HG03066 (cell line): Measurements from ENCODE around the gene CACNA1C.

ENCODE experiments used
- ATAC-seq: cut with Tn5 transposase; IDR thresholded peaks from one replicate; pipeline ENCODE4 v1.9.1; 2021; ENCODE audit warnings: low read depth; ENCODE audit not compliant: unreplicated experiment

Gene CACNA1C

DNA sequence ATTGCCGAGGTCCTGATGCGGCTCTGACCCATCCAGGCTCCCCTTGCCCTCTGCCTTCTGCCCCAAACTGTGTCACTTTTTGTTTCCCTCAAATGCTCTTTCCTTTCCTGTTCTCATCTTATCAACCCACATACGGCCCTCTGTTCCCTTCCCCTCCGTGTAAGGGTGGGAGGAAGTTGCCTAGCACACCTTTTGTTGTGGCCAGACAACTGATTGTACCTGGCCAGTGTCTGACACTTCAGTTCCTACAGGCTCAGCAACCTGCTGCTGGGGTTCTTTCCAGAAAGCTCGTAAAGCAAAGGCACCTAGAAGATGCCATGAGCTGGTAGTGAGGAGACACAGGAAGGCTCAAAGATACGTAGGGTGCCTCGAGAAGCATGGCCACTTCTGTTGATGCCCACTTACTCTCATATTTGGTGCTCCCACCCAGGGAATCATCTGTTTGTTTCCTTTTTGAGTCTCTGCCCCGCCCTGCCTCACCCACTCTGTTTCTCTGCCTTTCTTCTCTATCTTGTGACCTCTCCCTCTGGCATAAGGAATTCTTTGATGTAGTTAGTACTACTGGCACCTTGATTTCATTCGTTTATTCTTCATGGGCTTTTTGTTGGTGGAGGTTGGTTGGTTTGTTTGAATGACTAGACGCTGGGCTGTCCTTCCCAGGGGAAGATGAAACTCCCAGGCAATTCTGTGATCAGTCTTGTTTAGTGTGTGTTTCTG lies 589.5 kb downstream of the CACNA1C start:
- no peak for ATAC-seq

DNA sequence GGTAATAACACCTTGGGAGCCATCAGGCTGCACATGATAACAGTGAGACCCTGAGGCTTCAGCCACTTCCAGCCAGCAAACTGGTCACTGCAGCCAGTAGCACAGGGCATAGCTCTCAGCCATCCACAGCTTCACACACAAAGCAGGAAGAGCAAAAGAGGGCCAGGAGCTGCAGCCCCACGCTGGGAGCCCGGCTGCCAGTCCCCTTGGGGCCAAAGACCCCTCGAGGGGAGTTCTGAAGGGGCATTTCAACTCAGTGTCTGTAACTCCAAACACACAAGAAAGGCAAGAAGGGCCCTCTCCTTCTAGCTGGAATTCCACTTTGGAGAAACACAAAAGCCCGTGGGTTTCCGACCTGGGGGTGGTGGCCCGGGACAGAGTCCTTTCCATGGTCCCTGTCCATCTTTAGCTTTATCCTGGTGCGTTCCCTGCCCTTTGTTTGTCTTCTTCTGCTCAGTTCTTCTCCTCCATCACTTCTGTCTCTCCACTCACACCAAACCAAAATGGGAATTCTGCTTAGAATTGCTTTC lies 590.2 kb downstream of the CACNA1C start:
- ATAC-seq, result no peak

DNA sequence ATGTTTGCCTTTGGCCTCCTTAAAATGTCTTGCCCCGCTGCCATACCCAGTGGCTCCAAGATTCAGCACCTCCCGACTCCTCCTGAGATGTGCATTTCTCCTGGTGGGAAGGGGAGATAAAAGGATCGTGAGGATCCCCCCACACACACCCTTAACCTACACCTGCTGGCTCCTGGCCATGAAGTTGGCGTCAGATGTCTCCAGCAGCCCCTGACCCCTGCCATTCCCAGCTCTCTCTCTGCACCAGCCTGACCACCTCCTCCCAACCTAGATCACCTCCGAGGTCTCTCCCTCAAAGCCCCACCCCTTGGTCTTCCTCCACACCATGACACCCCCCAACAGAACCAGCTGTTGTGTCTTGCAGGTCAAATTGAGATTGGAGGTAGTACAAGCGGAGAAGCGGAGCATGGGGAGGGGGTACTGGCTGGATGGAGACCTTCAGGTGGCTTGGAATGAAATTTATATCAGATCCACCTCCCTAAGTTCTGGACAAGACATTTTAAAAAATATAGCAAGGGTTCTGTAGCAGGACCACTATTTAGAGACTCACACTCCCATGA lies 590.9 kb downstream of the CACNA1C start:
- no peak for ATAC-seq

DNA sequence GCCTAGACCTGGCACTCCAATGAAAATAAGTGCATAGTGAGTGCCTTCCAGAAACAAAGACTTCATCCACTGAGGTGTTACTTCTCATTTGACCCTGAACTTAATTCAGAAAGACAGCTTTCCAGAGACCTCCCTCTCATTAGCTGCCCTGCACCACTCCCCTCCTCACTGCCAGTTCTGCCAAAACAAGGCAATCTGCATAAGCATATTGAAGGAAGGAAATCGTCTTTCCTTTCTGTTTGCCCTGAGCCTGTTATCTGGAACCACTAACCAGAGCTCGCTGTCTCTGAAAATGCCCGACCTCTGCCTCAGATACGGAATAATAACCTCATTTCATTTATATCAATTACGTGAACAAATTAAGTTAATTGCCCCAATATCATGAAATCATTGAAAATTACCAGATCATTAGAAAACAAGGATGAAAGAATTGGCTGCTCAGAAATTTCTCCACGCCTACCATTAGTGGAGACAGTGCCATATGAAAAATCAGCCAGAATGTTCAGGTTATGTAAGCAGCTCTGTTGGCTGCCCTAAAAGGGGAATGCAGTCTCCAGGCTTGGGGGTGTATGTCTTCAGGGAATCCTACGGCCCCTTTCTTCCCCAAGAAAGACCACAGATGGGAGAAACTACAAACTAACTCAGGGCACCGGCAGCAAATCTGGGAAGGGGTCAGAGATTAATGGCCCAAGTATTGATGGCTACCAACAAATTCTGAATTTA lies 592.1 kb downstream of the CACNA1C start:
- ATAC-seq, result no peak

DNA sequence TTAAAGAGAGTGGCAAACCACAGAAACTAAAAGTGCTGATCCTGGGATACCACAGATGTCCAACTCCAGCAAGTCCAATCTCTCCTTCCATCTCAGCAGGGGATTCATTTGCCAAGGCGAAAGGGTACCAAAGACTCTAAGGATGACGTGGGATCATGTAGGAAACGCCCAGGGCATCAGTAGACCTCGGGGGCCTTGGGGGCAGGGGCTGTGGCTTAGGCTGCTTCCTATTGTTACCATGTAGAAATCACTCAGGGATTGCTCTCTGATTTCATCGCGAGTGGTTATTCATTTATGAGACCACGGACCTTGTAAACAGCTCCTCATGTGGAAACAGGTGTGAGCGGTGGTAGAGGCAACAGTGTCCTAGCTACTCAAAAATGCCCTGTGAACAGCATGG lies 592.7 kb downstream of the CACNA1C start:
- ATAC-seq, result no peak

DNA sequence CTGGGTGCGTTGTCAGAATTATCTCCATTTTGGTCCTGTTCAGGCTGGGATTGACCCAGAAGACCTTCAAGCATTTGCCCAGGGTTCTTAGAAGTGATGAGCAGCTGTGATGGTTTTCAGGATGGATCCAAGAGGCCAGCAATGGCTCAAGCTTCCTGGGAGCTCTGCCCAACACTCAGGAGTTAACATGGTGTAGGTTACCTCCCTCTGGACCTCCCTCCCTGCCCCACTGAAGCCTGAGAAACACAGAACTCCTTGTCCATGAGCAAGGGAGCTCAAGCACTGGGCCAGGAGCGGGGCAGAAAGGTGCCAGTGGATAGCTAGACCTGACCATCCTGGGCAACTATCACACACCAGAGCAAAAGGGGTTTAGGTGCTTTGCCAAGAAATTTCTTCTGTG lies 593.6 kb downstream of the CACNA1C start:
- ATAC-seq, result no peak

DNA sequence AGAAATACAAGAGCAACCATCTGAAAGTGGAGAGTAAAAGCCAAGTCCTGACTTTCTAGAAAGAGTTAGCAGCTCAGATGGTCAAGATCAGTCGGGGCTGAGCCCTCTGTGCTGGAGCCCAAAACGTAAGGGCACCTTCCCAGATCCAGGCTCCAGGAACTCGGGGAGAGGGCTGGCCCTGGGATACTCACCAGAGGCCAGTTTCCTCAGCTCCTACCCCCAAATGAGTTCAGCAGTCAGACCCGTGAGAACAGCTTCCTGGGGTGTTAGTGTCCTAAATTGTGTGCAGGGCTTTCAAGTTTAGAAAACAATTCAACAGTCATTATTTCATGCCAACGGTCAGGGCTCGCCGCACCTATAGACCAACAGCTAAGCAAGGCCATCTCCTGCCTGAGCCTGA lies 594.4 kb downstream of the CACNA1C start:
- no peak for ATAC-seq

DNA sequence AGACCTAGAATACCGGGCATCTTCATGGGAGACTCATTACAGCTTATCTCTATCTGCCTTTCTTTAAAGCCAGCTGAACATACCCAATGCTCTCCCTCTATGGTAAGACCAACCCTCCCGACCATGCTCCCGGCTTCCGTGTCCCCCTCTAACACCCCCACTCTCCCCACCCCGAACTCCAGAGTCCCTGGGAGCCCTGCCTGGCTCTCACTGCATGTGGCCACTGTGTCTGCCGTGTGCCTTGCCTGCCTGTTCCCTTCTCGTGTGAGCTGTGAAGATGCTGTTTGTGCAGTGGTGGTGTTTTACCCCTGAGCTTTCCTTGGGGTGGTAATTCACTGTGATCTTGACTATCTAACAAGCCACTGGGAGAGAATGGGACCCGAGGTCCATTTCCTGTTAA lies 595.6 kb downstream of the CACNA1C start:
- no peak for ATAC-seq

DNA sequence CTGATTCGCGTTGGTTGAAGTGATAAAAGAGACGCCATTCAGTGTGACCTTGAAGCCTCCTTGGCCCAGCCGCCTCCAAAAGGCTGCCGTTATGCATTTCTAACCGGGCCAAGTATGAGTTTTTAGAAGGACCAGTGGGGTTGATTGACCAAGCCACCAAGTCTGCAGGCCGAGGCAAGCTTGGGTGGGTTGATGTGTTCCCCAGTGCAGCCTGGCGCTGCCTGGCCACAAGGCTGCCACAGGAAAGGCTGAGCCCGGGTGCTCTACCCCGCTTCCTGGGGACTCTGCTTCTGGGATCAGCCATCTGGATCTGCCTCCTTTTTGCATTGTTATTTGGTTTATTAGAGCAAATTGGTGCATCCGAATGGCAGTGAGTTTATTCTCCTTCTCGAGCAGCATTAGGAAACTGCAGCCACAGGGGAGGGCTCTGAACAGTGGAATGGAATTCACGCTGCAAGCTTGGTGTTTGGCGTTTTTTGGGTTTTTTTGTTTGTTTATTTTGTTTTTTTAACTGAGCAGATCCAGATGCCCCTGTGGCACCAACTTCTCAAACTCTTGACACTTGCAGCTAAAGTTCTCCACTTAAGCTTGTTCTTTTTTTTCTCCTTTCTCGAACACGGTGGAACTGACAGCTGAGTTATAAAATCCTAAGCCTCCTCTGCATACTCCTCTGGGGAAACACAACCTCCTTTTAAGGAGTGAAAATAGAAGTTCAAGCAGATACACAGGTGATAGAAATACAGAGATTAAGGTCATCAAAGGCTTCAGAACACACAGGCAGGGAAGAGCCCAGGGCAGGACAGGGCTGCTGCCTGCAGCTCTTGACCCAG lies 596.6 kb downstream of the CACNA1C start:
- ATAC-seq, result no peak

DNA sequence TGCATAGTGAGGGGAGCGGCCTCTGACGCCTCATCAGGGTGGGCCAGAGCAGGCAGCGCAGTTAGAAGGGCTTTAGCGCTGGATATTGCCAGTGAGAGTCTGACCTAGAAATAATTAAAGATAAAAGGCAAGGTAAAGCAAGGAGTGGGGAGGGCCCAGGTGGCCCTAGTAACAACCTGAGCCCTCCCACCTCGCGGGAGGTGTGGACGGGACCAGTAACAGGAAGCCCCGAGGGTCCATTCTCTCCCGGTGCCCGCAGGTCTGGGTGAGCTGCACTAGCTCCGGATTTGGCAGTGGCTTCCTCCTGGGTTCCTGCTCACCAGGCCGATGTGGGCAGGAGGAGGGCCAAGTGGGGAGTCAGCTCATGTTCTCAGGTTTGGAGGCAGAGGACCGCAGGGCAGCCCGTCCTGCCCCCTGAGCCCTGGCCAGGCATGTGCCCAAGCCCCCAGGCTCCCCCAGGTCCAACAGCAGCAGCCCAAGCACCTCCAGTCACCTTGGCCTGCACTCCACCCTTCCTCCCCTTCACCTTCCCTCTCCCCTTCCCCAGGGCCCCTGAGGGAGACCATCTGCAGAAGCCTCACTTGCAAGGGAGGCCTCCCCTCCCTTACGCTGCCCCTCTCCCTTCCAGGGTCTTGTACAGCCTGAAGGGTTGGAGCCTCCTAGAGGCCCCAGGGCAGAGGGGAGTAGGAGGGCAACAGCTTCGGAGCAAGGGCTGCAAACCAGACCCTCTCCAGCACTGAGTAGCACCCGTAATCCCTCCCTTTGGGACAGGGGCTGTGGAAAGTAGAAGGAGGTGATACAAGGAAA lies 597.7 kb downstream of the CACNA1C start:
- no peak for ATAC-seq

DNA sequence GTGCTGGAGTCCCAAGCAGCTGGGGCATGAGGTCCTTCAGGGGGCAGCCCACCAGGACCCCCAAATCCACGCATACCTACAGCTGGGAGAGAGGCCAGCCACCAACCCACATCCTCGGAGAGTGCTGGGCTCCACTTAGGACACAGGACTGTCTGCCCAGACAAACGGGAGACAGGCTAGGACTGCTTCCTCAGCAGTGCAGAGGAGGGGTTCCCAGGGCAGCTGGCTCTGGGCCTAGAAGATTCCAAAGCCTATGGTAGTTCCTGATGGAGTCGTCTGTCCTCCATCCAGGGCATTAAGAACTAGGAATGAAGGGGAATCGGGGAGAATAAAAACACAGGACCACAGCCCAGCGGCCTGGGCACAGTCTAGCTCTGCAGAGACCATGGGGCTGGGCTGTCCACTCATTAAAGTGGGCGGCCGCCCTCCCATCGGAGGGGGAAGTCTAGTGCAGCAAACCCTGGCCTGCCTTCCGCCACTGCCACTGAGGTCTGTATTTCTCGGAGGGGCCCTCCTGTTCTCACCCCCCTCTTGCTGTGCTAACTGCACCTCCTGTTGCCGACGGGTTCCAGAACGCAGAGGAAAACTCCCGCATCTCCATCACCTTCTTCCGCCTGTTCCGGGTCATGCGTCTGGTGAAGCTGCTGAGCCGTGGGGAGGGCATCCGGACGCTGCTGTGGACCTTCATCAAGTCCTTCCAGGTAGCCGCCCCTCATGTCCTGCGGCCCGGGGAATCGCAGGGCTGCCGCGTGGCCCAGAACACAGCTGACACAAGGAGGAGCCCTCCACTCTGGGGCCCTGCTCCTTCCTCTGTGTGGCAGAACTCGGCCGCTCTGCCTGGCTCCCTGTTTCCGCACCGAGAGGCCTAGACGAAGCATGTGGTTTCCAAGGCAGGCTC lies 598.5 kb downstream of the CACNA1C start:
- ATAC-seq, result no peak

DNA sequence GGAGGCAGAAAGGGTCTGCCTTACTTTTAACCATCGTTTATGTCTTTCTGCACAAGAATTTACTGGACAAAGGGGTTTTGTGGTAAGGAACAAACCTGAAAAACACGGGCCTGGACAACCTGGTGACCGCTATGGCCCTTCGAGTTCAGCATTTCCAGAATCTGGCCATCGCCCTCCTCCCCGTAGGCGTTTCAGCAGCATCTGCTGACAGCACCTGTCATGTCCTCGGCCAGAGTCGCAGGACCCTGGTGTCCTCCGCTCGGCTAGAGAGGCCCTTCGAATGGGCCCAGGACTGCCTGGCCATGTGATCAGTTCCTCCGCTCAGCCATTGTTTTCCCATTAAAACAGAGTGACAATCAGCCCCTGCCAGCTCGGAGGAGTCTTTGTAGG lies 599.2 kb downstream of the CACNA1C start:
- no peak for ATAC-seq

DNA sequence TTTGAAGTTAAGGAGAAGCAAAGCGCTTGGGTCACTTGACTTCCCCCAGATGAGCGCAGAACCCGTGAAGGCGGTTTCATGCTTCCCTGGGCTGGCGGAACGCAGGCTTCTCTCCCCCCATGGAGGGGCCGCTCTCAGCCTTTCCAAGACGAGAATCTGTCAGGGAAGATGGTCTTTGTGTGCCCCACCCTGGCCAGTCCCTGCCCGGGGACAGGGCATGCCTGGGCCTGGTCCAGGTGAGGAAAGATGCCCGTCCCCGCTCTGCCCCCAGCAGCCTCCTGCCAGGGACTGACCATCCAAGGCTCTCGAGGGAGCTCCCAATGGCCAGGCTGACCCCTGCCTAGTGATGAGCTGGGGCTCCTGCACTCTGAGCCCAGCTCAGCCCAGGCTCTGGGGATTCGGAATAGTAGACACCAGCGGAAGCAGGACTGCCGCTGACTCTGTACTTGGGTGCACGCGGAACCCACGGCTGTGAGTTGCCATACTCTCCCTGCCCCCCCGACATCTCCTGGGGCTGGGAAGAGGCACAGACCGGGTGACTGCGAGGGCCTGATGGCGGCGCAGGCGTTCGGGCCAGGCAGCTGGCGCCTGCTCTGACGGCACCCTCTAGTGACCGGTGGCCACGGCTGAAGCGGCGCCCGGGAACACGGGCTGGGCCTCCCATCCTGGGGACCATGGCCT lies 599.8 kb downstream of the CACNA1C start:
- ATAC-seq, result no peak

DNA sequence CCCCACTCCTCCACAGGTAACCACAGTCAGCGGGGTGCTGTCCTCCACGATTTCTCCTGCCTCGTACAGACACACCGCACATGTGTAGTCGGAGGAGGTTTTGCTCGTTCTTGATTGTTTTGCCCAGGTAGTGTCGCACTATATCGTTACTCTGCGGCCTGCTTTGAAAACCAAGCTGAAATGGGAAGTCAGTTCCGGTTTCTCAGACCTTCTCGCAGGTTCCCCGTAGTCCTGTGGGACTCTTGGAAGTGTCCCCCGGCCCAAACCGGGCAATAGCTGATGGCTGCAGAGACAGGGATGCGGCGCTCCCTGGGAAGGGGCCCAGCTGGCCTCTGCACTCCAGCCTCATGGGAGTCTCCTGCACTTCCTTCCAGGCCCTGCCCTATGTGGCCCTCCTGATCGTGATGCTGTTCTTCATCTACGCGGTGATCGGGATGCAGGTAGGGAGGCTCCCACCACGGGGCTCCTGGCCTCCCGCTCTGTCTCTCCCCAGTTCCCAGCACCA lies 600.7 kb downstream of the CACNA1C start:
- no peak for ATAC-seq

DNA sequence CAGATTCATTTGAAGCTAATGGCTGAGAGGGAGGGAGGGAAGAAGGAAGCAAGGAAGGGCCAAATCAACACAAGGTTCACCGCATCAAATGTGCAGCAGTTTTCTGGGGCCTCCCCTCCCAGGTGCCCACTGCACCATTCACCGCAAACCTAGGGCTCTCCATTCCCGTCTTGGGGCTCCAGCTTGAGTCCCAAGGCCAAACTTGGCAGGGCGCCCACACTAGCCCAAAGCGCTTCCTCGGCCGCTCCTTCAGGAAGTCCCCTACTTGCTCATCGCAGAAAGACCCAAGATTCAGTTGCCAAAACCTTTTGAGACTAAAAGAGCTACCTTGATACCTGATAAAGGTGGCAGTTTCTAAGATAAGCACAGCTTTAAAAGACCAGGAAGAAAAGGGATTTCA lies 601.5 kb downstream of the CACNA1C start:
- ATAC-seq, result no peak

DNA sequence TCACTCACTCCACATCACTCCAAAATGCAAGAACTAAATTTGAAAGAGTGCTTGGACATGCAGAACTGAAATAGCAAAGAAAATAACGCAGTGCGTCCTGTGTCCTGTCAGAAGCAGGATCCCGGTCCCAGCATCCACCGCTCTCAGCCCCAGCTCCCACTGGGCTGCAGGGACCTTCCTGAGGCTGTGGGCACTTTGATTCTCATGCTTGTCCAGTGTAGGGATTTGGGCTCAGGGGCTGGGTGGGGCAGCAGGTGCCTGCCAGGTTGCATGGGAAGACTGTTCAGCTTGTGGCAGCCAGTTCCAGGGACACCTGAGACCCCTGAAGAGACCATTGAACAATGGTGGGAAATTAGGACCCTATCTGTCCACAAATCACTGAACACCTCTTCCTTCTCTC lies 602.0 kb downstream of the CACNA1C start:
- ATAC-seq, result no peak

DNA sequence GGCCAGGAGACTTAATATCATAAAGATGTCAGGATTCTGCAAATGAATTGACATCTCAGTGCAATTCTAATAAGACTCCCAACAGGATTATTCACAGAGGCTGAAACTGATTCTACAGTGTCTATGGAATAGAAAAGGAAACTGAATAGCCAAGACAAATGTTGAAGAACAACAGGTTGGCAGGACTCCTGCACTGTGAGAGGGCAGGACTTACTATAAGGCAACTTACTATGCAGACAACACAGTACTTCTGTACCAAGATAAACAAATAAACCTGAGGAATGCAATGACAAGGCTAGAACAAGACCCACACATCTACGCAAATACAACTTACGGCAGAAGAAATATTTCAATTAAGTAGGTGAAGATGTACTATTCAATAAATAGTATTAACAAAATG lies 609.7 kb downstream of the CACNA1C start:
- ATAC-seq, result no peak
